Mesenchymal stem cell (in vitro differentiated cells and primary cell): Measurements from ENCODE around the gene TMEM213. TPM values are rescaled to one million over a fixed set of nuclear protein-coding genes. Genes with fewer than 3 reads are reported as not detected.

ENCODE experiments used
- DNase-seq: peaks from one replicate; pipeline ENCODE4 v3.0.0-alpha.2; 2013
- H2AFZ ChIP-seq: one replicate; pipeline ENCODE4 v1.6.1; 2013; ENCODE audit warnings: low read depth, mild to moderate bottlenecking, control low read depth, inconsistent platforms, low read length, moderate library complexity
- H2AK5ac ChIP-seq: 2 replicates; pipeline ENCODE4 v1.6.1; 2013; ENCODE audit warnings: low read length, moderate library complexity, mild to moderate bottlenecking, inconsistent platforms; ENCODE audit not compliant: severe bottlenecking
- H2BK120ac ChIP-seq: one replicate; pipeline ENCODE4 v1.6.1; 2013; ENCODE audit warnings: low read depth, mild to moderate bottlenecking, inconsistent platforms, low read length, moderate library complexity
- H2BK12ac ChIP-seq, 2 experiments: one replicate each; pipeline ENCODE4 v1.6.1; 2013; ENCODE audit warnings: inconsistent platforms in 2 of 2, low read length in 2 of 2, mild to moderate bottlenecking in 2 of 2, moderate library complexity in 2 of 2, control low read depth in 1 of 2
- H2BK15ac ChIP-seq: one replicate; pipeline ENCODE4 v1.6.1; 2013; ENCODE audit warnings: mild to moderate bottlenecking, low read depth, inconsistent platforms; ENCODE audit not compliant: poor library complexity, severe bottlenecking
- H2BK5ac ChIP-seq: 2 replicates; pipeline ENCODE4 v1.6.1; 2013; ENCODE audit warnings: low read depth, mild to moderate bottlenecking, low read length, control low read depth, inconsistent platforms; ENCODE audit not compliant: poor library complexity, severe bottlenecking
- H3K14ac ChIP-seq, 2 experiments: one replicate each; pipeline ENCODE4 v1.6.1; 2013; ENCODE audit warnings: inconsistent platforms in 2 of 2, low read length in 2 of 2, control low read depth in 1 of 2, mild to moderate bottlenecking in 1 of 2, moderate library complexity in 1 of 2
- H3K18ac ChIP-seq, 2 experiments: one replicate each; pipeline ENCODE4 v1.6.1; 2013; ENCODE audit warnings: inconsistent platforms in 2 of 2, low read length in 2 of 2, control low read depth in 1 of 2, low read depth in 1 of 2, mild to moderate bottlenecking in 1 of 2
- H3K23ac ChIP-seq, 2 experiments: one replicate each; pipeline ENCODE4 v1.6.1; 2013; ENCODE audit warnings: inconsistent platforms in 2 of 2, low read length in 2 of 2, mild to moderate bottlenecking in 2 of 2, moderate library complexity in 2 of 2, control low read depth in 1 of 2
- H3K27ac ChIP-seq: 2 replicates; pipeline ENCODE4 v1.5.1; 2013; ENCODE audit warnings: mild to moderate bottlenecking, moderate library complexity, low read length, control low read depth, inconsistent platforms; ENCODE audit not compliant: poor library complexity, severe bottlenecking
- H3K27me3 ChIP-seq, 2 experiments: 2 replicates each; pipeline versions ENCODE4 v1.6.1 to v1.7.0; 2013; ENCODE audit warnings: low read length in 2 of 2, mild to moderate bottlenecking in 2 of 2, moderate library complexity in 2 of 2, control low read depth in 1 of 2, inconsistent platforms in 1 of 2; ENCODE audit not compliant: control insufficient read depth in 1 of 2, insufficient read depth in 1 of 2
- H3K36me3 ChIP-seq, 2 experiments: 2 replicates each; pipeline versions ENCODE4 v1.6.1 to v1.7.0; 2013; ENCODE audit warnings: low read length in 2 of 2, control low read depth in 1 of 2, inconsistent platforms in 1 of 2, low read depth in 1 of 2, mild to moderate bottlenecking in 1 of 2; ENCODE audit not compliant: insufficient read depth in 2 of 2, control insufficient read depth in 1 of 2
- H3K4ac ChIP-seq, 2 experiments: one replicate each; pipeline ENCODE4 v1.6.1; 2013; ENCODE audit warnings: inconsistent platforms in 2 of 2, low read length in 2 of 2, mild to moderate bottlenecking in 2 of 2, moderate library complexity in 2 of 2, control low read depth in 1 of 2, low read depth in 1 of 2
- H3K4me1 ChIP-seq: 2 replicates; pipeline ENCODE4 v1.6.1; 2013; ENCODE audit warnings: low read depth, low read length, control low read depth; ENCODE audit not compliant: control insufficient read depth, insufficient read depth
- H3K4me2 ChIP-seq: 2 replicates; pipeline ENCODE4 v1.6.1; 2013; ENCODE audit warnings: low read length, mild to moderate bottlenecking, inconsistent platforms; ENCODE audit not compliant: poor library complexity, severe bottlenecking
- H3K4me3 ChIP-seq, 2 experiments: 2 replicates each; pipeline versions ENCODE4 v1.5.1 to v1.7.0; 2013; ENCODE audit warnings: low read length in 2 of 2, mild to moderate bottlenecking in 2 of 2, control low read depth in 1 of 2, low read depth in 1 of 2; ENCODE audit not compliant: insufficient read depth in 1 of 2
- H3K79me1 ChIP-seq: replicated peaks from 2 replicates; pipeline ENCODE4 v1.6.1; 2013; ENCODE audit warnings: mild to moderate bottlenecking, control low read depth, low read length, inconsistent platforms; ENCODE audit not compliant: poor library complexity, severe bottlenecking
- H3K9ac ChIP-seq: 2 replicates; pipeline ENCODE4 v1.7.0; 2013; ENCODE audit warnings: mild to moderate bottlenecking, low read length, moderate library complexity
- H3K9me3 ChIP-seq: 2 replicates; pipeline ENCODE4 v1.7.0; 2013; ENCODE audit warnings: mild to moderate bottlenecking, low read length; ENCODE audit not compliant: control insufficient read depth
- H4K8ac ChIP-seq: one replicate; pipeline ENCODE4 v1.6.1; 2013; ENCODE audit warnings: inconsistent platforms, mild to moderate bottlenecking, low read length, moderate library complexity
- H4K91ac ChIP-seq: one replicate; pipeline ENCODE4 v1.6.1; 2013; ENCODE audit warnings: mild to moderate bottlenecking, low read length, inconsistent platforms
- WGBS: methylation state at CpG from one replicate; pipeline ENCODE4 v1.1.7; 2013; ENCODE audit warnings: mixed read lengths; 5-methylcytosine and 5-hydroxymethylcytosine counted together
- small RNA-seq: library from polyadenylated mRNA; stranded (forward); fragments of <200 nt; extraction: miRNeasy Mini kit (QIAGEN cat#:217004); gene quantifications from one replicate; pipeline ENCODE3, GENCODE V24; 2013; ENCODE audit warnings: low read depth

Gene TMEM213

DNA sequence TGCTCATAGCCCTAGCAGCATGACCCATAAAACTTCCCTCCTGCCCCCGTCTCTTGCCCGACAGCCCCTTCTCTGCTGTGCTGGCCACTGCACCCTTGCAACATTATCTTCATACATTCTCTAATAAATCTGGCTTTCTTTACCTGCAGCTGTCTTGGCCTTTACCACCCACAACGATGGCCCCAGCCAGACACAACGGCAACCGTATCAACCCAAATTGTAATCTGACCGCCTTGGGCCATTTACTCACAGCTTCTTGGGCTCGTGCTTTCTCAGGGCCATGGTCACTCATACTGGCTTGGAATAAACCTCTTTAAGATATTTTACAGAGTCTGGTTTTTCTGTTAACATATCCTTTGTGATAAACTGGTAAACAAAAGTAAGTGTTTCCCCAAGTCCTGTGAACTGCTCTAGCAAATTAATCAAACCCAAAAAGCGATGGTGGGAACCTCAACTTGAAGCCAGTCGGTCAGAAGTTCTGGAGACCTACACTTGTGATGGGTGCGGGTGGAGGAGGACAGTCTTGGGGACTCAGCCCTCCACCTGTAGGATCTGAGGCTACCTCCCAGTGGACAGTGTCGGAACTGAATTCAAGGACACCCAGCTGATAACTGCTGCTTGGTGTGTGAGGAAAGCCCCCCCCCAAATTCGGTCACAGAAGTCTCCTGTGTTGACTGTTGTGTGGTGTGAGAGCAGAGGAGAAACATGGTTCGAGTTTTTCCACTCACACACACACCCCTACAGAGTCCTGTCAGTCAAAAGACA, 87.8 kb downstream of the TMEM213 start:
- Histone ChIP-seq H2AFZ (no peak overlapping the region), H3K27me3 (no peaks in the 10 kb centered on the region), H3K27ac (no peak overlapping the region), H2AK5ac (no peak overlapping the region), H2BK120ac (no peak overlapping the region), H3K14ac (no peak overlapping the region), H2BK15ac (no peak overlapping the region), H3K18ac (no peak overlapping the region), H4K8ac (no peak overlapping the region), H3K9me3 (no peaks in the 10 kb centered on the region), H2BK12ac (no peak overlapping the region), H3K23ac (no peak overlapping the region), H3K9ac (no peak overlapping the region), H3K4me3 (no peak overlapping the region), H3K4ac (no peak overlapping the region), H2BK5ac (no peak overlapping the region), H4K91ac (no peak overlapping the region), H3K36me3 (peaks cover 0 to 6% of the 10 kb centered on the region in 2 experiments), H3K4me2 (no peak overlapping the region), H3K79me1 (peaks cover 3% of the 10 kb centered on the region), H3K4me1 (peaks cover 6% of the 10 kb centered on the region)
- no peak for DNase-seq
- WGBS = 92% methylated on average over 10 of the region's 13 CpGs

DNA sequence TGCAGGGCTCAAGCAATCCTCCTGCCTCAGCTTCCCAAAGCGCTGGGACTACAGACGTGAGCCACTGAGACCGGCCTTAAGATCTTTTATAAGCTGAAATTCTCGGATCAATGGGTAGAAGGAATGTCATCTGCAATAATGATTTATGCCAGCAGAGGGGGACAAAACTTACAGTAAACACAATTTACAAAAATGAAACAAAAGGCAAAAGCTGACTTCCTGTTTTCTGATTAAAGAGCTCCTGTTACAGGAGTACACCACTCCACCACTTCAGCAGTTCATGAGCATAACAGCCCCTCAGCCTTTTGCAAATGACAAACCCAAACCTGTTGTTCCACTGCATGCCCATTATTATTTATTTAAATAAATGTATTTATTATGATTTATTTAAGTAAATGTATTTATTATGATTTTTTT, 88.7 kb downstream of the TMEM213 start:
- Histone ChIP-seq H2BK5ac (no peak overlapping the region), H3K4me1 (peaks cover 13% of the 10 kb centered on the region), H3K9ac (no peak overlapping the region), H2BK12ac (no peak overlapping the region), H3K18ac (no peak overlapping the region), H4K8ac (no peak overlapping the region), H3K79me1 (peaks cover 3% of the 10 kb centered on the region), H3K27ac (no peak overlapping the region), H3K36me3 (no peaks in the 10 kb centered on the region), H2AFZ (no peak overlapping the region), H3K27me3 (no peaks in the 10 kb centered on the region), H4K91ac (no peak overlapping the region), H2AK5ac (no peak overlapping the region), H3K23ac (no peak overlapping the region), H3K9me3 (no peaks in the 10 kb centered on the region), H3K4me2 (no peak overlapping the region), H2BK15ac (no peak overlapping the region), H2BK120ac (no peak overlapping the region), H3K4me3 (no peak overlapping the region), H3K4ac (no peak overlapping the region), H3K14ac (no peak overlapping the region)
- DNase-seq = peak; percentile 73
- 70% methylated on average over 1 of the region's 4 CpGs for WGBS

DNA sequence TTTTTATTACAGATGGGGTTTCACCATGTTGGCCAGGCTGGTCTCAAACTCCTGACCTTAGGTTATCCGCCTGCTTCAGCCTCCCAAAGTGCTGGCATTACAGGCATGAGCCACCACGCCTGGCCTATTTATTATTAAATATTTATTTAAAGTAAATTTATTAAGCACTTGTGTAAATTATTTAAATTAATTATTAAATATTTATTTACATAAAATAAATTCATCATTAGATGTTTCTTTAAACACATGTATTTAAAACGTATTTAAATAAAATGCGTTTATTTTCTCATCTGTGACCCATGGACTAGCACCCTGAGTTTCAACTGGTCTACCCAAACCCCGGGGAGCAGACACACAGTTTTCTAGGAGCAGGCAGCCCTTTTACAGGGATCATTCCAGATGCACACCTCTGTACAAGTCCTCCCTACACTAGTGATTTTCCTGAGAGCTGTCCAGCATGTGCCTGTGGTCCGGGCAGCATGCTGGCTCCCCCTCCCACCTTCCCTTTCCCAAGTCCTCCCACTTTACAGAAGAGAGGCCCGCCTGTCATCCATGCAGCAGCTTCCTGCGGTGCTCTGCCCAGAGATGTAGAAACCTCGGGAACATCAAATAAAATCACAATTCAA, 89.4 kb downstream of the TMEM213 start:
- Histone ChIP-seq H3K4me3 (no peak overlapping the region), H3K27me3 (no peaks in the 10 kb centered on the region), H3K4me2 (no peak overlapping the region), H3K14ac (no peak overlapping the region), H4K91ac (no peak overlapping the region), H2BK15ac (no peak overlapping the region), H2BK12ac (peak overlapping the region in 1 of 2 experiments; percentile 29), H2AK5ac (peak overlapping the region; percentile 18), H2AFZ (no peak overlapping the region), H2BK120ac (no peak overlapping the region), H3K9ac (no peak overlapping the region), H4K8ac (no peak overlapping the region), H3K23ac (no peak overlapping the region), H3K18ac (no peak overlapping the region), H2BK5ac (no peak overlapping the region), H3K36me3 (no peaks in the 10 kb centered on the region), H3K9me3 (no peaks in the 10 kb centered on the region), H3K4ac (no peak overlapping the region), H3K4me1 (peaks cover 15% of the 10 kb centered on the region), H3K79me1 (peaks cover 3% of the 10 kb centered on the region), H3K27ac (no peak overlapping the region)
- whole genome bisulfite sequencing = 75% methylated on average over 6 of the region's 9 CpGs
- DNase-seq = no peak

Small RNAs within 50 kb of the gene (small RNA-seq; reads per million reads assigned to genes)
- gene RNU6-1272P = not detected
